NCI-H2227 (cell line): Measurements from ENCODE around the gene RRP1B.
"Not testable (repeated sequence)": the region's sequence is repeated elsewhere in the genome, so short reads cannot be mapped to it uniquely, and the experiment has no call there.

Source experiments
- DNase-seq: peaks from one replicate; lab custom pipeline; 2025; ENCODE audit not compliant: unreplicated experiment; lab: John Stamatoyannopoulos, UW

Gene RRP1B

GRCh38 chr21:43667191-43667904, 8.0 kb downstream of the RRP1B start:
- no peak for DNase-seq

GRCh38 chr21:43669828-43670605, 10.7 kb downstream of the RRP1B start:
- DNase-seq = no peak

GRCh38 chr21:43675871-43676270, 16.5 kb downstream of the RRP1B start:
- DNase-seq = no peak

GRCh38 chr21:43676391-43676790, 17.0 kb downstream of the RRP1B start:
- no peak for DNase-seq

- DNase-seq = no peak
Measured at GRCh38 chr21:43679951-43680350, 20.6 kb downstream of the RRP1B start.

- not testable (repeated sequence) for DNase-seq
Measured at GRCh38 chr21:43680421-43680820, 21.1 kb downstream of the RRP1B start.

- DNase-seq = no peak
Measured at GRCh38 chr21:43681650-43682049, 22.3 kb downstream of the RRP1B start.

- DNase-seq = no peak
Measured at GRCh38 chr21:43684424-43684823, 25.1 kb downstream of the RRP1B start.

- no peak for DNase-seq
Measured at GRCh38 chr21:43686811-43687565, 27.6 kb downstream of the RRP1B start.

GRCh38 chr21:43687566-43688399, 28.4 kb downstream of the RRP1B start:
- no peak for DNase-seq

- DNase-seq = no peak
Measured at GRCh38 chr21:43688906-43689305, 29.5 kb downstream of the RRP1B start.

- no peak for DNase-seq
Measured at GRCh38 chr21:43689556-43690337, 30.4 kb downstream of the RRP1B start.

GRCh38 chr21:43690346-43690745, 31.0 kb downstream of the RRP1B start:
- DNase-seq = no peak

- no peak for DNase-seq
Measured at GRCh38 chr21:43691086-43691795, 31.9 kb downstream of the RRP1B start.

GRCh38 chr21:43691801-43692200, 32.4 kb downstream of the RRP1B start:
- no peak for DNase-seq

- no peak for DNase-seq
Measured at GRCh38 chr21:43692949-43693348, 33.6 kb downstream of the RRP1B start.

- no peak for DNase-seq
Measured at GRCh38 chr21:43693981-43694380, 34.6 kb downstream of the RRP1B start.

GRCh38 chr21:43694437-43695079, 35.2 kb downstream of the RRP1B start:
- DNase-seq = no peak

- no peak for DNase-seq
Measured at GRCh38 chr21:43696214-43696613, 36.9 kb downstream of the RRP1B start.
